GM12878 (cell line): Measurements from ENCODE around the gene MAP1A. TPM values are rescaled to one million over a fixed set of nuclear protein-coding genes. Genes with fewer than 3 reads are reported as not detected.

Experiments
- ATAC-seq: fragments of 200-7000 bp; cut with Tn5 transposase; 3 replicates; pipeline ENCODE4 v1.9.1; 2020; ENCODE audit warnings: mild to moderate bottlenecking, moderate library complexity
- BruUV-seq: library from RNA; stranded (reverse); fragments of 400-500 nt; replicated peaks from 2 replicates; lab custom pipeline; 2021; lab: Mats Ljungman, UMichigan
- CTCF ChIA-PET: fragments of 300-600 bp; sonication (Branson Sonifier 250); formaldehyde crosslinking; extraction: SDS; loops from one replicate; lab custom pipeline; 2021; ENCODE audit warnings: inconsistent platforms; lab: Yijun Ruan, JAX
- POLR2A ChIA-PET: fragments of 350-600 bp; formaldehyde crosslinking; extraction: SDS; loops from one replicate; lab custom pipeline; 2021; ENCODE audit warnings: inconsistent platforms; lab: Charles Lee
- RAD21 ChIA-PET: fragments of 300-600 bp; sonication (Branson Sonifier 250); formaldehyde crosslinking; loops from one replicate; lab custom pipeline; 2023; ENCODE audit warnings: antibody characterized with exemption; ENCODE audit not compliant: unreplicated experiment; lab: Charles Lee
- SMC1A ChIA-PET: fragments of 300-600 bp; sonication (Branson Sonifier 250); formaldehyde crosslinking; loops from one replicate; lab custom pipeline; 2023; ENCODE audit not compliant: unreplicated experiment, uncharacterized antibody; lab: Charles Lee
- DNase-seq: peaks from one replicate; pipeline ENCODE4 v3.0.0-alpha.2; 2011; ENCODE audit warnings: low read depth, low spot score
- FAIRE-seq: peaks from 3 replicates; lab custom pipeline; 2011; peaks lifted over from hg19 to GRCh38; lab: Jason Lieb, UNC
- H2AFZ ChIP-seq: 2 replicates; pipeline ENCODE4 v1.6.0; 2011; ENCODE audit warnings: low read depth, low read length, control low read depth; ENCODE audit not compliant: control insufficient read depth
- H3K27ac ChIP-seq: 2 replicates; pipeline ENCODE4 v1.5.1; 2011; ENCODE audit warnings: control low read depth; ENCODE audit not compliant: control insufficient read depth, insufficient read depth
- H3K27me3 ChIP-seq, 2 experiments: replicated peaks in 1 of 2; 2 replicates each; pipeline versions ENCODE4 v1.6.0 to v1.6.1; 2011; ENCODE audit warnings: low read length in 1 of 2; ENCODE audit not compliant: control insufficient read depth in 2 of 2, insufficient read depth in 2 of 2
- H3K36me3 ChIP-seq, 2 experiments: 2 replicates each; pipeline ENCODE4 v1.5.1; 2011; ENCODE audit warnings: low read length in 1 of 2; ENCODE audit not compliant: control insufficient read depth in 2 of 2, insufficient read depth in 2 of 2
- H3K4me1 ChIP-seq: 2 replicates; pipeline ENCODE4 v1.6.1; 2011; ENCODE audit warnings: mild to moderate bottlenecking, low read length, moderate library complexity, mixed read lengths; ENCODE audit not compliant: control insufficient read depth, insufficient read depth
- H3K4me2 ChIP-seq: 2 replicates; pipeline ENCODE4 v1.6.0; 2011; ENCODE audit warnings: control low read depth; ENCODE audit not compliant: control insufficient read depth, insufficient read depth
- H3K4me3 ChIP-seq: fragments of 200-600 bp; sonication (generic); 2 replicates; pipeline ENCODE4 v1.5.1; 2016
- H3K79me2 ChIP-seq: 2 replicates; pipeline ENCODE4 v1.6.0; 2011; ENCODE audit warnings: low read length; ENCODE audit not compliant: control insufficient read depth, insufficient read depth
- H3K9ac ChIP-seq: 2 replicates; pipeline ENCODE4 v1.8.0; 2011; ENCODE audit warnings: low read length, control low read depth, mixed read lengths; ENCODE audit not compliant: control insufficient read depth, insufficient read depth
- H3K9me3 ChIP-seq: replicated peaks from 3 replicates; pipeline ENCODE4 v1.5.1; 2011; ENCODE audit warnings: mild to moderate bottlenecking, low read length; ENCODE audit not compliant: control insufficient read depth, insufficient read depth
- H4K20me1 ChIP-seq: 2 replicates; pipeline ENCODE4 v1.6.0; 2011; ENCODE audit not compliant: control insufficient read depth, insufficient read depth
- CREM ChIP-seq: IDR thresholded peaks from 2 replicates; pipeline ENCODE4 v1.6.1; 2014; ENCODE audit warnings: antibody characterized with exemption, low read depth
- ETV6 ChIP-seq, 2 experiments: fragments of 450-650 bp in 1 of 2; IDR thresholded peaks in 1 of 2; conservative IDR thresholded peaks in 1 of 2; 2 replicates each; pipeline ENCODE4 v1.6.1; 2014; ENCODE audit warnings: antibody characterized with exemption in 1 of 2, borderline replicate concordance in 1 of 2, low read depth in 1 of 2, mild to moderate bottlenecking in 1 of 2, moderate library complexity in 1 of 2
- FOS ChIP-seq: IDR thresholded peaks from 3 replicates; pipeline ENCODE4 v1.6.1; 2011; ENCODE audit warnings: borderline replicate concordance; ENCODE audit not compliant: insufficient read length; ENCODE audit errors: extremely low read depth
- FOXK2 ChIP-seq: fragments of 450-650 bp; IDR thresholded peaks from 2 replicates; pipeline ENCODE4 v1.6.1; 2017; ENCODE audit warnings: mild to moderate bottlenecking, moderate library complexity
- LARP7 ChIP-seq: fragments of 450-650 bp; IDR thresholded peaks from 2 replicates; pipeline ENCODE4 v1.6.1; 2017; ENCODE audit warnings: mild to moderate bottlenecking
- MEF2B ChIP-seq: fragments of 450-650 bp; IDR thresholded peaks from 2 replicates; pipeline ENCODE4 v1.6.1; 2018; ENCODE audit warnings: mild to moderate bottlenecking, moderate library complexity; ENCODE audit not compliant: partially characterized antibody, poor library complexity, severe bottlenecking
- NFXL1 ChIP-seq: fragments of 450-650 bp; IDR thresholded peaks from 2 replicates; pipeline ENCODE4 v1.6.1; 2017; ENCODE audit warnings: antibody characterized with exemption, mild to moderate bottlenecking, borderline replicate concordance
- NR2C1 ChIP-seq: fragments of 450-650 bp; IDR thresholded peaks from 2 replicates; pipeline ENCODE4 v1.6.1; 2017; ENCODE audit warnings: antibody characterized with exemption, mild to moderate bottlenecking, moderate library complexity
- PAX8 ChIP-seq: fragments of 450-650 bp; IDR thresholded peaks from 2 replicates; pipeline ENCODE4 v1.6.1; 2017; ENCODE audit warnings: mild to moderate bottlenecking, moderate library complexity
- RBBP5 ChIP-seq: fragments of 200-600 bp; sonication (generic); conservative IDR thresholded peaks from 2 replicates; pipeline ENCODE4 v1.6.1; 2016
- RCOR1 ChIP-seq: conservative IDR thresholded peaks from 2 replicates; pipeline ENCODE4 v1.6.1; 2012; ENCODE audit warnings: low read depth, low read length, improper control_type of control experiment
- STAT3 ChIP-seq: IDR thresholded peaks from 2 replicates; pipeline ENCODE4 v1.6.1; 2011; ENCODE audit warnings: low read depth, low read length, improper control_type of control experiment
- TARDBP ChIP-seq: IDR thresholded peaks from 2 replicates; pipeline ENCODE4 v1.6.1; 2016; ENCODE audit warnings: borderline replicate concordance
- TCF3 ChIP-seq: IDR thresholded peaks from 2 replicates; pipeline ENCODE4 v1.6.1; 2012; ENCODE audit warnings: low read depth, mild to moderate bottlenecking, low read length, borderline replicate concordance; ENCODE audit not compliant: insufficient read depth
- WRNIP1 ChIP-seq: IDR thresholded peaks from 2 replicates; pipeline ENCODE4 v1.6.1; 2011; ENCODE audit warnings: low read depth, low read length, improper control_type of control experiment, borderline replicate concordance
- ZNF207 ChIP-seq: fragments of 450-650 bp; IDR thresholded peaks from 2 replicates; pipeline ENCODE4 v1.6.1; 2014; ENCODE audit warnings: antibody characterized with exemption, mild to moderate bottlenecking, borderline replicate concordance
- ZNF274 ChIP-seq: IDR thresholded peaks from one replicate; pipeline ENCODE4 v1.8.0; 2011; ENCODE audit not compliant: insufficient read length, insufficient read depth
- WGBS: methylation state at CpG from one replicate; pipeline ENCODE4 v1.1.6; 2016; ENCODE audit warnings: low lambda C conversion rate; ENCODE audit not compliant: insufficient replicate concordance, insufficient coverage; ENCODE audit errors: missing lambda C conversion rate; 5-methylcytosine and 5-hydroxymethylcytosine counted together
- in situ Hi-C: fragments of 300-500 bp; cut with MboI; formaldehyde crosslinking; loops from 9 replicates; pipeline ENCODE4 v1.14.3; 2018; ENCODE audit warnings: mixed read lengths
- intact Hi-C: fragments of 100-400 bp; cut with micrococcal nuclease; formaldehyde crosslinking; loops from one replicate; pipeline ENCODE4 v1.14.2; 2022; ENCODE audit not compliant: unreplicated experiment
- polyA plus RNA-seq, 11 experiments: library from polyadenylated mRNA; depleted of rRNA in 4 of 11; unstranded in 6 of 11; stranded (reverse) in 5 of 11; fragments of >200 nt; fragmentation: Nextera tagmentation in 4 of 11; fragmentation: Illumina TruSeq in 1 of 11; extraction: Ambion mirVana in 4 of 11; extraction: Trizol in 1 of 11; gene quantifications; 1 replicate in 1 of 11; 2 replicates in 10 of 11; pipeline versions ENCODE4 v1.2.1 to v1.2.3, GENCODE V29; 2011 to 2016; ENCODE audit warnings: inconsistent platforms in 2 of 11, missing spikeins in 2 of 11, low read depth in 1 of 11
- total RNA-seq, 4 experiments: library from RNA; depleted of rRNA in 3 of 4; stranded (reverse); fragments of >200 nt in 3 of 4; fragmentation: Illumina TruSeq in 1 of 4; extraction: Trizol in 1 of 4; gene quantifications; 2 replicates each; pipeline versions ENCODE4 v1.2.1 to v1.2.3, GENCODE V29; 2013 to 2021
- TF ChIP-seq, protein P1 (sequence below): fragments of 450-650 bp; IDR thresholded peaks from 2 replicates; pipeline ENCODE4 v1.6.1; 2016; ENCODE audit warnings: mild to moderate bottlenecking
- TF ChIP-seq, protein P2 (sequence below): IDR thresholded peaks from 2 replicates; pipeline ENCODE4 v1.6.1; 2011; ENCODE audit warnings: borderline replicate concordance, low read depth, mild to moderate bottlenecking, moderate library complexity, mixed read lengths, low read length; ENCODE audit not compliant: insufficient read depth; ENCODE audit errors: extremely low read length
- TF ChIP-seq, protein P3 (sequence below): fragments of 450-650 bp; conservative IDR thresholded peaks from 2 replicates; pipeline ENCODE4 v1.6.1; 2017; ENCODE audit warnings: mild to moderate bottlenecking, moderate library complexity

The MAP1A gene
- total and polyA plus RNA-seq, 10 of the 15 experiments (the other 5 are each of a cell fraction or from before 2014, with no cell fraction given): under 0.01 to 0.10 (median 0.05) TPM

DNA sequence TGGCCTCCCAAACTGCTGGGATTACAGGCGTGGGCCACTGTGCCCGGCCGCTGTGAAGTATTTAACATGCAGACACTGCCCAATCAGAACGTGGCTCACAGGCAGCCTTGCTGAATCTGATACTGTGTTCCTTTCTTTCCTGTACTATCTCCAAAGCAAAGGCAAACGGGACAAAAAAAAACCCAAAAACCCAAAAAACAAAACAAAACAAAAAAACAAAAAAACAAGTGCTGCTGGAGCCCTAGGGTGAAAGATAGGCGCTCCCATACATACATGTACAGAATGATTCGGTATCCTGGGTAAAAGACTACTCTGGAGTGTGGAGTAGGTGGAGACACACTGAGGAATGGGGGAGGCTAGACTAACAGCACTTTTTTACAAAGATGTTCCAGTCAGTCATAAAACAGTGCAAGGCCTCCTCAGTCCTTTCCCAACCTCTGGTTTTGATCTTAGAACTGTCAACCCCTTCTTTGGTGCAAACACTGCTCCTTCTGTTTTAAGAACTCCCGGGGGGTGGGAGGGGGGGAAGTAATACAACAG is 7.7 kb upstream of the MAP1A start:
- Histone ChIP-seq H3K27me3 (peaks cover 0 to 3% of the 10 kb centered on the region in 2 experiments; a peak in 2 of 4 replicates), H3K4me2 (peak overlapping the region; percentile 98), H3K9me3 (no peaks in the 10 kb centered on the region), H3K9ac (no peak overlapping the region), H4K20me1 (no peaks in the 10 kb centered on the region), H3K79me2 (no peaks in the 10 kb centered on the region), H3K4me1 (peaks cover 6% of the 10 kb centered on the region), H3K27ac (no peak overlapping the region), H3K4me3 (peak overlapping the region; percentile 76; the same call in 1 of the 2 replicates), H2AFZ (peak overlapping the region; percentile 82), H3K36me3 (no peaks in the 10 kb centered on the region)
- DNase-seq (no peak), ATAC-seq (no peak), FAIRE-seq (no peak)
- in situ Hi-C loops (no loop called here), intact Hi-C loops (loop anchor here (5.0 kb wide), 1 partner anchor 67 kb away; no protein-coding TSS in a partner anchor)
- ChIA-PET POLR2A (interaction anchor here (1.3 to 1.9 kb wide), 4 partner anchors 8 to 299 kb away, joined by 4 to 14 read pairs (median 4); partner anchors contain the start of gene TP53BP1), RAD21 (interaction anchor here (1.2 to 1.8 kb wide), 2 partner anchors 9 to 16 kb away, joined by 3 to 18 read pairs; partner anchors contain the start of gene TP53BP1), CTCF (interaction anchor here (0.6 to 8.3 kb wide), 4 partner anchors 17 to 1016 kb away, joined by 3 to 88 read pairs (median 6); partner anchors contain the start of gene TP53BP1), SMC1A (interaction anchor here (1.0 to 2.3 kb wide), 4 partner anchors 16 to 69 kb away, joined by 5 to 7 read pairs (median 6); no protein-coding TSS in a partner anchor)
- TF ChIP-seq ETV6 (conservative IDR thresholded peaks at IDR 0.05 in 1 of 2, IDR thresholded peaks at IDR 0.05 in 1 of 2; ENCODE audit: borderline replicate concordance in 1 of 2, low read depth in 1 of 2): no peak
- TF ChIP-seq, protein P1, sequence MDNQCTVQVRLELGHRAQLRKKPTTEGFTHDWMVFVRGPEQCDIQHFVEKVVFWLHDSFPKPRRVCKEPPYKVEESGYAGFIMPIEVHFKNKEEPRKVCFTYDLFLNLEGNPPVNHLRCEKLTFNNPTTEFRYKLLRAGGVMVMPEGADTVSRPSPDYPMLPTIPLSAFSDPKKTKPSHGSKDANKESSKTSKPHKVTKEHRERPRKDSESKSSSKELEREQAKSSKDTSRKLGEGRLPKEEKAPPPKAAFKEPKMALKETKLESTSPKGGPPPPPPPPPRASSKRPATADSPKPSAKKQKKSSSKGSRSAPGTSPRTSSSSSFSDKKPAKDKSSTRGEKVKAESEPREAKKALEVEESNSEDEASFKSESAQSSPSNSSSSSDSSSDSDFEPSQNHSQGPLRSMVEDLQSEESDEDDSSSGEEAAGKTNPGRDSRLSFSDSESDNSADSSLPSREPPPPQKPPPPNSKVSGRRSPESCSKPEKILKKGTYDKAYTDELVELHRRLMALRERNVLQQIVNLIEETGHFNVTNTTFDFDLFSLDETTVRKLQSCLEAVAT: no peak
- TF ChIP-seq RCOR1: no peak
- TF ChIP-seq LARP7: no peak
- no peak for TF ChIP-seq NFXL1
- no peak for TF ChIP-seq CREM
- no peak for TF ChIP-seq NR2C1
- no peak for TF ChIP-seq MEF2B
- TF ChIP-seq STAT3: no peak
- TF ChIP-seq TARDBP: no peak
- TF ChIP-seq FOXK2: no peak
- TF ChIP-seq ZNF274: no peak
- TF ChIP-seq, protein P2, sequence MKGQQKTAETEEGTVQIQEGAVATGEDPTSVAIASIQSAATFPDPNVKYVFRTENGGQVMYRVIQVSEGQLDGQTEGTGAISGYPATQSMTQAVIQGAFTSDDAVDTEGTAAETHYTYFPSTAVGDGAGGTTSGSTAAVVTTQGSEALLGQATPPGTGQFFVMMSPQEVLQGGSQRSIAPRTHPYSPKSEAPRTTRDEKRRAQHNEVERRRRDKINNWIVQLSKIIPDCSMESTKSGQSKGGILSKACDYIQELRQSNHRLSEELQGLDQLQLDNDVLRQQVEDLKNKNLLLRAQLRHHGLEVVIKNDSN: no peak
- no peak for TF ChIP-seq TCF3
- no peak for TF ChIP-seq FOS
- TF ChIP-seq WRNIP1: no peak
- TF ChIP-seq, protein P3, sequence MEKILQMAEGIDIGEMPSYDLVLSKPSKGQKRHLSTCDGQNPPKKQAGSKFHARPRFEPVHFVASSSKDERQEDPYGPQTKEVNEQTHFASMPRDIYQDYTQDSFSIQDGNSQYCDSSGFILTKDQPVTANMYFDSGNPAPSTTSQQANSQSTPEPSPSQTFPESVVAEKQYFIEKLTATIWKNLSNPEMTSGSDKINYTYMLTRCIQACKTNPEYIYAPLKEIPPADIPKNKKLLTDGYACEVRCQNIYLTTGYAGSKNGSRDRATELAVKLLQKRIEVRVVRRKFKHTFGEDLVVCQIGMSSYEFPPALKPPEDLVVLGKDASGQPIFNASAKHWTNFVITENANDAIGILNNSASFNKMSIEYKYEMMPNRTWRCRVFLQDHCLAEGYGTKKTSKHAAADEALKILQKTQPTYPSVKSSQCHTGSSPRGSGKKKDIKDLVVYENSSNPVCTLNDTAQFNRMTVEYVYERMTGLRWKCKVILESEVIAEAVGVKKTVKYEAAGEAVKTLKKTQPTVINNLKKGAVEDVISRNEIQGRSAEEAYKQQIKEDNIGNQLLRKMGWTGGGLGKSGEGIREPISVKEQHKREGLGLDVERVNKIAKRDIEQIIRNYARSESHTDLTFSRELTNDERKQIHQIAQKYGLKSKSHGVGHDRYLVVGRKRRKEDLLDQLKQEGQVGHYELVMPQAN: no peak
- no peak for TF ChIP-seq PAX8
- no peak for TF ChIP-seq ZNF207
- no peak for TF ChIP-seq RBBP5
- WGBS: 55% methylated on average over 8 of the region's 8 CpGs
- BruUV-seq: no TSS peak
